Stimulated activated CD4-positive, alpha-beta T cell treated with anti-CD3 and anti-CD28 coated beads, Interleukin-4, amount 100 ng/mL, for 24 hours (primary cell): Measurements from ENCODE around the gene TTC39A.
"Not testable (repeated sequence)": the region's sequence is repeated elsewhere in the genome, so short reads cannot be mapped to it uniquely, and the experiment has no call there.

ENCODE experiments used
- DNase-seq: peaks from one replicate; pipeline ENCODE4 v3.0.0-alpha.2; 2020

TTC39A gene

DNA sequence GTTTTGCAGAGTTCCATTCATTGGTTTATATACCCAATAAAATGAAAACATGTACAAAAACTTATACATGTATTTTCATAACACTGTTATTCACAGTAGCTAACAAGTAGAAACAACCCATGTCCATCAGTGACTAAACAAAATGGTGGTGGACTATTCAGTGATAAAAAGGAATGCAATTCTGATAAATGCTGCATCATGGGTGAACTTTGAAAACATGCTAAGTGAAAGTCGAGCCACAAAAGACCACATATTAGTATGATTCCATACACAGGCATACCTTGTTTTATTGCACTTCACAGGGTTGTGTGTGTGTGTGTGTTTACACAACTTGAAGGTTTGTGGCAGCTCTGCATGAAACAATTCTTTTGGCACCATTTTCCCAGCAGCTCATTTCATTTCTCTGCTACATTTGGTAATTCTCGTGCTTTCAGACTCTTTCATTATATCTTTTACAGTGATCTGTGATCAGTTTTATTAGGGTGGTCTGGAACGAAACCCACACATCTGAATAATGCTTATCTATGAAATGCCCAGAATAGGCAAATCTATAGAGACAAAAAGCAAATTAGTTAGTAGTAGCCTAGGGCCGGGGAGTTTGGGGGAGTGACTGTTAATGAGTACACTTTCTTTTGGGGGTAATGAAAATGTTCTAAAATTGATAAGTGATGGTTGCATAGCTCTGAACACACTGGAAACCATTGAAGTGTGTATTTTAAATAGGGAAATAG is 67.0 kb downstream of the TTC39A start:
- DNase-seq: no peak

DNA sequence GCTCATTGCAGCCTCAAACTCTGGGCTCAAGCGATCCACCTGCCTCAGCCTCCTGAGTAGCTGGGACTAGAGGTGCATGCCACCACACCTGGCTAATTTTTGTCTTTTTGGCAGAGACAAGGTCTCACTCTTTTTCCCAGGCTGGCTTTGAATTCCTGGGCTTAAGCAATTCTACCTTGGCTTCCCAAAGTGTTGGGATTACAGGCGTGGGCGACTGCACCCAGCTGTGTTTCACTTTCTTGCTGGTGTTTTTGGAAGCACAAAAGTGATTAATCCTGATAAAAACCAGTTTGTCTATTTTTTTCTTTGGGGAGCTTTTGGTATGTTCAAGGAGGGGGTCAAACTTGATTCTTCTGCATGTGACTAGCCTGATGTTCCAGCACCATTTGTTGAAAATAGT is 75.0 kb downstream of the TTC39A start:
- no peak for DNase-seq

DNA sequence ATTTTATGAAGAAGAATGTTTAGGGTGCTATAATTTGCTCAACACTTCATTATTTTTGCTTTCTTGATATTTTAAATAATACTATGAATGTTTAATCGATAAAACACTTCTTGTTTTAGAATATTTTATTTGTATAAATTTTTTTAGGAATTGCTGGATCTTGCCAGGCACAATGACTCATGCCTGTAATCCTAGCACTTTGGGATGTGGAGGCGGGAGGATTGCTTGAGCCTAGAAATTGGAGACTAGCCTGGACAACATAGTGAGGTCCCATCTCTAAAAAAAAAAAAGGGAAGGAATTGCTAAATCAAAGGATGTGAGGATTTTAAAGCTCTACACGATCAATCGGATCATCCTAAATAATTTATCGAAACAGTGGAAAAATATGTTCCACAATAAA is 76.7 kb downstream of the TTC39A start:
- no peak for DNase-seq

DNA sequence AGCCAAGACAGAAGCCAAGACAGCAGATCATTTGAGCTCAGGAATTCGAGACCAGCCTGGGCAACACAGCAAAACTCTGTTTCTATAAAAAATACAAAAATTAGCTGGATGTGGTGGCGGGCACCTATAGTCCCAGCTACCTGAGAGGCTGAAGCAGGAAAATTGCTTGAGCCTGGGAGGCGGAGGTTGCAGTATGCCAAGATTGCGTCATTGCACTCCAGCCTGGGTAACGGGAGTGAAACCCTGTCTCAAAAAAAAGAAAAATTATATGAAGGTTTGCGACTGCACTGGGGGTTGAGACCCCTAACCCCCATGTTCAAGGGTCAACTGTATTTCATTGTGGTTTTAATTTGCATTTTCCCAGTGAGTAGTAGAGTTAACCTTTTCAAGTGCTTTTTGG is 78.0 kb downstream of the TTC39A start:
- DNase-seq: no peak

- not testable (repeated sequence) for DNase-seq
Observed at GRCh38 chr1:51251165-51251564, 79.2 kb downstream of the TTC39A start.

- DNase-seq: not testable (repeated sequence)
Observed at GRCh38 chr1:51250729-51251128, 79.6 kb downstream of the TTC39A start.

- no peak for DNase-seq
Observed at GRCh38 chr1:51249445-51249844, 80.9 kb downstream of the TTC39A start.

DNA sequence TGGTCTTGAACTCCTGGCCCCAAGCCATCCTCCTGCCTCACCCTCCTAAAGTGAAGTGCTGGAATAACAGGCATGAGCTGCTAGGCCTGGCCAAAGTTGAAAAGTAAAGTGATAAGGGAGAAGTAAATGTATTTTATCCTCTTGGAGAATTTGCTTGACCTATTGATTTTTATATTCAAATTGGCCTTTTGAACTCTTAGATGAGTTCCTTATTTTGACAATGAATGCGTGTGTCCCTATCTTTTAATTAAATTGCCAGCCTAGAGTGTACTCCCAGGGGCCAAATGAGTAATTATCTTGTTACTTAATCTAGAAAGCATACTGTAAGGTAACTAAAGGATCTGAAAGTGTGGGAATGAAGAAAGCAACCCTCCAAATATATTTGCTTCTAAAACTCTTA is 82.9 kb downstream of the TTC39A start:
- no peak for DNase-seq

- no peak for DNase-seq
Observed at GRCh38 chr1:51247022-51247421, 83.3 kb downstream of the TTC39A start.

DNA sequence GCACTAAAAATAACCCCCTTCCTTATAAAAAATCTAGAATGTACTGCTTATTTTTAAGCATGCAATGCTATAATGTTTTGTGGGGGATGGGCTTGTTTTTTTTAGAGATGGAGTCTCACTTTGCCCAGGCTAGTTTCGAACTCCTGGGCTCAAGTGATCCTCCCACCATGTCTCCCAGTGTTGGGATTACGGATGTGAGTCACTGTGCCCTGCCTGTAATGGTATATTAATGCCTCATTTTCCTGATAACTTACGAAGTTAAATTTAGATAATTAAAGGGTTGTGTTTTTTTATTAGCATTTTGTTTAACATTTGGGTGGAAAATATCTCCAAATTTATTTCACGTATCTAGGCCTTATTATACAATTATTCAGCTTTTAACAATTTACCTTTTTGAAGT is 87.8 kb downstream of the TTC39A start:
- no peak for DNase-seq

- no peak for DNase-seq
Observed at GRCh38 chr1:51241119-51241518, 89.2 kb downstream of the TTC39A start.

GRCh38 chr1:51240084-51240483 is 90.3 kb downstream of the TTC39A start:
- DNase-seq: no peak

- no peak for DNase-seq
Observed at GRCh38 chr1:51238034-51238403, 92.3 kb downstream of the TTC39A start.

DNA sequence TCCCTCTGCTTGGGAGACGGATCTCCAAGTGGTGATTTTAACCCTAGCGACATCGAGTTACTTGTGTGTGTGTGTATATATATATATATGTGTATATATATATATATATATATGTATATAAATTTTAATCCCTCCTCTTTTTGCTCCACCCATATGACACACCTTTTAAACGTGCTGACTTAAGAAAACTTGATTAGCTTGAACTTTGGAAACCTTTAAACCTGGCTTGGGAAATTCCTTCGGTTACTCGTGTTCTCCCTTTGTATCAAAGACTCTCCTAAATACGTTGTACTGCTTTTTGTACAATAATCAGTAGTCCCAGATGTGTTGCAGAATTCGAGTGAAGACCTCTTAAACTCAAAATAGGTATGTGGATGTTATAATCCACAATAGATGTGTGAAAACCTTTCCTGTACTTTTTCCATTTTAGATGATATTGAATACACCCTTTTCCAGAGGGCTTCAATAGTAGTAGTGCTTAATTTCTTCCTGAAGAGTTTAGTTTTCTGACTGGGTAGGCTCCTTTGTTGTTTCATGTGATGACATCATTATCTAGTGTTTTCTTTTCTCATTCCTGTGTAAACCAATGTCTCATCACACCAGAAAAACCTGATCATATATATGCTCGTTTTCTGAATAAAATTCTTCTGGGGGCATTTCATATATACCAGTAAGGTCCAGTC is 92.9 kb downstream of the TTC39A start:
- DNase-seq: no peak
